ENCODE data around the gene HSPB9.

GRCh38 chr17:42167807-42168206 is 45.2 kb downstream of the HSPB9 start:
- no peak for TF ChIP-seq CTCF (IDR thresholded peaks at IDR 0.05)
- no peak for TF ChIP-seq POLR2A (IDR thresholded peaks at IDR 0.05)
